Chondrocyte (in vitro differentiated cells): ENCODE measurements around the gene GRM8. TPM values are rescaled to one million over a fixed set of nuclear protein-coding genes. Genes with fewer than 3 reads are reported as not detected.

ENCODE experiments used
- DNase-seq: peaks from one replicate; pipeline ENCODE4 v3.0.0; 2021; ENCODE audit warnings: mixed read lengths, low spot score
- H3K27ac Mint-ChIP-seq: one replicate; pipeline ENCODE4 v1.8.0; 2021; ENCODE audit warnings: mild to moderate bottlenecking, moderate library complexity, mixed read lengths; ENCODE audit not compliant: unreplicated experiment
- H3K27me3 Mint-ChIP-seq: 2 replicates; pipeline ENCODE4 v1.8.0; 2021; ENCODE audit warnings: low read depth, mixed read lengths
- H3K36me3 Mint-ChIP-seq: 2 replicates; pipeline ENCODE4 v1.8.0; 2021; ENCODE audit warnings: low read depth, mixed read lengths
- H3K4me1 Mint-ChIP-seq: 2 replicates; pipeline ENCODE4 v1.8.0; 2021; ENCODE audit warnings: low read depth, mild to moderate bottlenecking, mixed read lengths
- H3K4me3 Mint-ChIP-seq: one replicate; pipeline ENCODE4 v1.8.0; 2021; ENCODE audit warnings: mild to moderate bottlenecking, moderate library complexity, mixed read lengths; ENCODE audit not compliant: unreplicated experiment
- H3K9me3 Mint-ChIP-seq: 2 replicates; pipeline ENCODE4 v1.8.0; 2021; ENCODE audit warnings: low read depth, mixed read lengths
- CTCF ChIP-seq: fragments of 200-600 bp; sonication (generic); IDR thresholded peaks from 2 replicates; pipeline ENCODE4 v1.5.0; 2021; ENCODE audit warnings: antibody characterized with exemption, mild to moderate bottlenecking, moderate library complexity
- long read RNA-seq: library from polyadenylated mRNA; stranded (forward); transcript quantifications from one replicate; pipeline ENCODE4 v2.0.0, GENCODE V29; 2021
- total RNA-seq: library from RNA; stranded (reverse); gene quantifications from 3 replicates; pipeline ENCODE4 v1.2.1, GENCODE V29; 2021

GRM8 gene
- not detected in 3 replicates for total RNA-seq
- long read RNA-seq, result 0 reads

GRCh38 chr7:127252778-127253280 is at the start of gene GRM8:
TSS of gene GRM8 (minus strand) at chr7:127252941.
- TF ChIP-seq CTCF, result no peak
- Mint-ChIP-seq H3K4me3 (peak within 1 kb of the TSS; percentile 87), H3K27me3 (peaks cover 71% of the 10 kb centered on the region)

GRCh38 chr7:127290801-127291361 is 38.1 kb upstream of the GRM8 start:
- Mint-ChIP-seq H3K27me3 (peaks cover 20% of the 10 kb centered on the region), H3K9me3 (no peaks in the 10 kb centered on the region), H3K36me3 (no peaks in the 10 kb centered on the region), H3K4me1 (no peaks in the 10 kb centered on the region), H3K4me3 (no peak overlapping the region), H3K27ac (no peak overlapping the region)
- no peak for DNase-seq
- TF ChIP-seq CTCF, result no peak

More at GRCh38 chr7:127252778-127253280, at the start of gene GRM8:
- no peaks in the 10 kb centered on the region for H3K36me3 Mint-ChIP-seq
- no peaks in the 10 kb centered on the region for H3K9me3 Mint-ChIP-seq
- no peak for DNase-seq
- H3K4me1 Mint-ChIP-seq, result peaks cover 10% of the 10 kb centered on the region
- H3K27ac Mint-ChIP-seq, result peak within 1 kb of the TSS; percentile 15

GRCh38 chr7:127290116-127290655 is 37.4 kb upstream of the GRM8 start:
- Mint-ChIP-seq H3K4me3 (no peak overlapping the region), H3K27me3 (peaks cover 20% of the 10 kb centered on the region), H3K27ac (no peak overlapping the region), H3K9me3 (no peaks in the 10 kb centered on the region), H3K36me3 (no peaks in the 10 kb centered on the region), H3K4me1 (no peaks in the 10 kb centered on the region)
- DNase-seq, result no peak
- TF ChIP-seq CTCF, result no peak

GRCh38 chr7:127287133-127287532 is 34.4 kb upstream of the GRM8 start:
- no peaks in the 10 kb centered on the region for H3K4me1 Mint-ChIP-seq
- H3K27ac Mint-ChIP-seq, result no peak overlapping the region
- H3K4me3 Mint-ChIP-seq, result no peak overlapping the region
- H3K27me3 Mint-ChIP-seq, result peaks cover 11% of the 10 kb centered on the region
- TF ChIP-seq CTCF, result no peak
- DNase-seq, result no peak
- H3K36me3 Mint-ChIP-seq, result no peaks in the 10 kb centered on the region
- H3K9me3 Mint-ChIP-seq, result no peaks in the 10 kb centered on the region

GRCh38 chr7:127270093-127270492 is 17.4 kb upstream of the GRM8 start:
- H3K4me1 Mint-ChIP-seq, result no peaks in the 10 kb centered on the region
- peaks cover 24% of the 10 kb centered on the region for H3K27me3 Mint-ChIP-seq
- no peak overlapping the region for H3K27ac Mint-ChIP-seq
- TF ChIP-seq CTCF, result no peak
- H3K36me3 Mint-ChIP-seq, result no peaks in the 10 kb centered on the region
- no peak for DNase-seq
- no peaks in the 10 kb centered on the region for H3K9me3 Mint-ChIP-seq
- no peak overlapping the region for H3K4me3 Mint-ChIP-seq
